HG02885 (cell line): ENCODE results near the gene LBH.
"Not testable (repeated sequence)": the region's sequence is repeated elsewhere in the genome, so short reads cannot be mapped to it uniquely, and the experiment has no call there.

Source experiments
- ATAC-seq: cut with Tn5 transposase; IDR thresholded peaks from one replicate; pipeline ENCODE4 v1.9.1; 2021; ENCODE audit warnings: mild to moderate bottlenecking; ENCODE audit not compliant: unreplicated experiment, poor library complexity

The LBH gene

GRCh38 chr2:30269114-30269770, 37.9 kb downstream of the LBH start:
- not testable (repeated sequence) for ATAC-seq

GRCh38 chr2:30269771-30270145, 38.4 kb downstream of the LBH start:
- ATAC-seq: no peak

GRCh38 chr2:30270166-30270565, 38.8 kb downstream of the LBH start:
- no peak for ATAC-seq

- ATAC-seq: no peak
These were observed 40.0 kb downstream of the LBH start for GRCh38 chr2:30271301-30271700.

- no peak for ATAC-seq
These were observed 41.0 kb downstream of the LBH start for GRCh38 chr2:30272286-30272685.

- no peak for ATAC-seq
These were observed 41.6 kb downstream of the LBH start for GRCh38 chr2:30272761-30273573.

- no peak for ATAC-seq
These were observed 42.2 kb downstream of the LBH start for GRCh38 chr2:30273574-30273929.

GRCh38 chr2:30275256-30275655, 43.9 kb downstream of the LBH start:
- ATAC-seq: no peak

GRCh38 chr2:30276455-30276911, 45.1 kb downstream of the LBH start:
- no peak for ATAC-seq

- ATAC-seq: no peak
These were observed 46.2 kb downstream of the LBH start for GRCh38 chr2:30277582-30277981.

- no peak for ATAC-seq
These were observed 47.1 kb downstream of the LBH start for GRCh38 chr2:30278419-30278818.

GRCh38 chr2:30280596-30281434, 49.5 kb downstream of the LBH start:
- no peak for ATAC-seq

- ATAC-seq: no peak
These were observed 50.7 kb downstream of the LBH start for GRCh38 chr2:30282081-30282480.

GRCh38 chr2:30282721-30283120, 51.4 kb downstream of the LBH start:
- no peak for ATAC-seq

- ATAC-seq: no peak
These were observed 52.7 kb downstream of the LBH start for GRCh38 chr2:30283931-30284565.

GRCh38 chr2:30285758-30286157, 54.4 kb downstream of the LBH start:
- ATAC-seq: no peak

- peak; percentile 22 for ATAC-seq
These were observed 56.0 kb downstream of the LBH start for GRCh38 chr2:30287190-30287840.

GRCh38 chr2:30287857-30288513, 56.7 kb downstream of the LBH start:
- peak; percentile 75 for ATAC-seq

GRCh38 chr2:30288561-30288960, 57.2 kb downstream of the LBH start:
- ATAC-seq: no peak
